HepG2 (cell line): ENCODE data around the gene POLDIP3. TPM values are rescaled to one million over a fixed set of nuclear protein-coding genes. Genes with fewer than 3 reads are reported as not detected.

Experiments
- CBX1 ChIP-seq: IDR thresholded peaks from one replicate; pipeline ENCODE4 v1.6.1; 2016; ENCODE audit warnings: antibody characterized with exemption, low read depth
- FOXA3 ChIP-seq: IDR thresholded peaks from 2 replicates; pipeline ENCODE4 v1.6.1; 2016; ENCODE audit warnings: missing genetic modification reagents, missing compliant biosample characterization
- HNF1A ChIP-seq, 2 experiments: sonication (generic) in 1 of 2; formaldehyde crosslinking in 1 of 2; IDR thresholded peaks; 2 replicates each; pipeline versions ENCODE4 v1.4.0 to v1.6.1; 2016 to 2020; ENCODE audit warnings: borderline replicate concordance in 1 of 2, low read depth in 1 of 2, mild to moderate bottlenecking in 1 of 2, missing genetic modification reagents in 1 of 2
- KLF12 ChIP-seq: sonication (generic); formaldehyde crosslinking; IDR thresholded peaks from 2 replicates; pipeline ENCODE4 v1.4.0; 2020; ENCODE audit warnings: missing genetic modification reagents, borderline replicate concordance
- MTF2 ChIP-seq: sonication (generic); formaldehyde crosslinking; IDR thresholded peaks from 2 replicates; pipeline ENCODE4 v1.5.0; 2020; ENCODE audit warnings: missing genetic modification reagents, borderline replicate concordance
- NR2F1 ChIP-seq, 2 experiments: fragments of 450-650 bp in 1 of 2; formaldehyde crosslinking in 1 of 2; IDR thresholded peaks; 2 replicates each; pipeline versions ENCODE4 v1.5.0 to v1.6.1; 2016 to 2020; ENCODE audit warnings: mild to moderate bottlenecking in 1 of 2, missing compliant biosample characterization in 1 of 2, missing genetic modification reagents in 1 of 2, moderate library complexity in 1 of 2
- PRDM10 ChIP-seq: sonication (generic); formaldehyde crosslinking; IDR thresholded peaks from 2 replicates; pipeline ENCODE4 v1.4.0; 2020; ENCODE audit warnings: low read depth, missing genetic modification reagents
- PRDM4 ChIP-seq: sonication (generic); formaldehyde crosslinking; IDR thresholded peaks from 2 replicates; pipeline ENCODE4 v1.9.0; 2021; ENCODE audit warnings: missing genetic modification reagents, borderline replicate concordance
- PREB ChIP-seq: sonication (generic); formaldehyde crosslinking; IDR thresholded peaks from 2 replicates; pipeline ENCODE4 v1.4.0; 2020; ENCODE audit warnings: missing genetic modification reagents
- PRPF4 ChIP-seq: fragments of 200-400 bp; formaldehyde crosslinking; IDR thresholded peaks from 2 replicates; pipeline ENCODE4 v1.6.1; 2016; ENCODE audit warnings: low read length, low read depth; ENCODE audit not compliant: poor library complexity, severe bottlenecking
- RBM39 ChIP-seq: fragments of 200-400 bp; formaldehyde crosslinking; IDR thresholded peaks from one replicate; pipeline ENCODE4 v1.6.1; 2018; ENCODE audit warnings: antibody characterized with exemption, mild to moderate bottlenecking, low read depth, low read length; ENCODE audit not compliant: poor library complexity, severe bottlenecking
- SATB2 ChIP-seq: sonication (generic); formaldehyde crosslinking; IDR thresholded peaks from 2 replicates; pipeline ENCODE4 v1.5.0; 2020; ENCODE audit warnings: missing genetic modification reagents
- SIN3A ChIP-seq: IDR thresholded peaks from 2 replicates; pipeline ENCODE4 v1.6.1; 2011; ENCODE audit warnings: low read depth, mild to moderate bottlenecking, control low read depth, low read length, borderline replicate concordance
- TEAD3 ChIP-seq: optimal IDR thresholded peaks from 2 replicates; pipeline ENCODE3; 2016; ENCODE audit warnings: borderline replicate concordance
- ZNF558 ChIP-seq: sonication (generic); formaldehyde crosslinking; IDR thresholded peaks from 2 replicates; pipeline ENCODE4 v1.9.0; 2022; ENCODE audit warnings: mild to moderate bottlenecking, missing genetic modification reagents, borderline replicate concordance
- ZNF772 ChIP-seq: sonication (generic); formaldehyde crosslinking; IDR thresholded peaks from 2 replicates; pipeline ENCODE4 v1.5.0; 2020; ENCODE audit warnings: mild to moderate bottlenecking, missing genetic modification reagents
- polyA plus RNA-seq, 8 experiments: library from polyadenylated mRNA; depleted of rRNA in 3 of 8; stranded (reverse) in 7 of 8; unstranded in 1 of 8; fragments of >200 nt; fragmentation: Illumina TruSeq in 4 of 8; extraction: Trizol in 4 of 8; gene quantifications; 2 replicates each; pipeline versions ENCODE4 v1.2.1 to v1.2.3, GENCODE V29; 2011 to 2016; ENCODE audit warnings: low read depth in 4 of 8, missing spikeins in 1 of 8, mixed read lengths in 1 of 8; ENCODE audit not compliant: insufficient read depth in 1 of 8
- total RNA-seq, 5 experiments: library from RNA; depleted of rRNA; stranded (reverse); fragments of >200 nt; fragmentation: Illumina TruSeq; extraction: Trizol; gene quantifications; 2 replicates each; pipeline ENCODE4 v1.2.3, GENCODE V29; 2016; ENCODE audit warnings: low read depth in 1 of 5

Gene POLDIP3
- total and polyA plus RNA-seq, 2 of the 13 experiments (the other 11 are each of a cell fraction or from before 2014, with no cell fraction given), result 45.8 to 47.4 TPM

GRCh38 chr22:42617155-42617983, 2.7 kb upstream of the POLDIP3 start (continued):
- no peak for TF ChIP-seq PRDM4
- TF ChIP-seq MTF2 (CRISPR knock-in tag), result no peak
- no peak for TF ChIP-seq CBX1
- TF ChIP-seq NR2F1 (CRISPR knock-in tag; IDR thresholded peaks at IDR 0.05), result no peak
- 0 out of 2 replicates have a peak, but pooled peaks have one; percentile 4 for TF ChIP-seq FOXA3 (CRISPR knock-in tag)
- TF ChIP-seq ZNF558 (CRISPR knock-in tag), result no peak
- TF ChIP-seq PREB (CRISPR knock-in tag), result no peak
- TF ChIP-seq PRPF4, result no peak
- TF ChIP-seq SIN3A, result no peak
- no peak for TF ChIP-seq ZNF772 (CRISPR knock-in tag)
- TF ChIP-seq RBM39, result no peak
- TF ChIP-seq SATB2 (CRISPR knock-in tag), result no peak
- no peak for TF ChIP-seq TEAD3 (CRISPR knock-in tag)
- no peak for TF ChIP-seq HNF1A (IDR thresholded peaks at IDR 0.05; ENCODE audit: low read depth)
- no peak for TF ChIP-seq HNF1A (CRISPR knock-in tag; IDR thresholded peaks at IDR 0.05; ENCODE audit: borderline replicate concordance)
- TF ChIP-seq PRDM10 (CRISPR knock-in tag), result no peak
- TF ChIP-seq KLF12 (CRISPR knock-in tag), result peak; percentile 37; the same call in 1 of the 2 replicates
